ENCODE measurements around the gene TEAD1. TPM values are rescaled to one million over a fixed set of nuclear protein-coding genes. Genes with fewer than 3 reads are reported as not detected.

TEAD1 gene
- polyA plus RNA-seq, 3 donors: 6.6 to 33.7 (median 13.8) TPM

- 71 to 93% (median 87%) methylated on average over 1 of the region's 1 CpG for WGBS, 3 donors
These were observed 114.8 kb downstream of the TEAD1 start for GRCh38 chr11:12789054-12789453.

GRCh38 chr11:12789596-12790215 is 115.5 kb downstream of the TEAD1 start:
- WGBS, 3 donors: 81 to 87% (median 87%) methylated on average over 9 of the region's 9 CpGs
- no peak overlapping the region for H3K27ac ChIP-seq (ENCODE audit: low read depth, low read length)

More at GRCh38 chr11:12789054-12789453, 114.8 kb downstream of the TEAD1 start:
- H3K27ac ChIP-seq (ENCODE audit: low read depth, low read length): no peak overlapping the region

DNA sequence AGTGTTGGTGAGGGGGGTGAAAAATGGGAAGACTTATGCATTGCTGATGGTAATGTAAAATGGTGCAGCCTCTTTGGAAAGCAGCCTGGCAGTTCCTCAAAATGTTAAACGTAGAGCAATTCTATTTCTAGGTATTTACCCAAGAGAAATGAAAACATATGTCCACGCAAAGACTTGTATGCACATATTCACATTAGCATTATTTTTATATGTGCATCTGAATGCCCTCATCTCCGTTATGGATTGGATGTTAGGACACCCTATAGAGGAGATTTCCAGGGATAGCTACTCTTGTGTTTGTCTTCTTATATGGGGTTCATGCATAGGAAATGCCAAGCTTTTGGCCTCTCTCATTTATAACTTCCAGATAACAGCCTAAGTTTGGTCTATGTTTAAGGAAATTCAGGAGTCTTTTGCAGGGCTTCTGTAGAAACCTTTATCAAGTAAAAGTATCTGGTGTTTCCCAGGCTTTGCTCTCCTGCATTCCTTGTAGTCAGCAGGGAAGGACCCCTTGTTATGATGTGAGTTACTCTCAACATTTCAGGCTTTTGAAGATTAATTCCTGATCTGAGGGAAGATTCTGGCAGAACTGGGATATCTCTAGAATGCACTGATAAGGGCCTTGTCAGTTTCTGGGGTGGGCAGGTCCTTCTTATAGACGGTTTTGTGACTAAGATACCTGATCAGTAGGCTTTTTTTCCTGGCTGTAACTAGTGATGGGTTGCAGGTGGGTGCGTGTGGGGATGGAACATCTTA is 116.8 kb downstream of the TEAD1 start:
- WGBS, 3 donors: 57 to 80% (median 77%) methylated on average over 5 of the region's 5 CpGs
- H3K27ac ChIP-seq (ENCODE audit: low read depth, low read length): no peak overlapping the region

DNA sequence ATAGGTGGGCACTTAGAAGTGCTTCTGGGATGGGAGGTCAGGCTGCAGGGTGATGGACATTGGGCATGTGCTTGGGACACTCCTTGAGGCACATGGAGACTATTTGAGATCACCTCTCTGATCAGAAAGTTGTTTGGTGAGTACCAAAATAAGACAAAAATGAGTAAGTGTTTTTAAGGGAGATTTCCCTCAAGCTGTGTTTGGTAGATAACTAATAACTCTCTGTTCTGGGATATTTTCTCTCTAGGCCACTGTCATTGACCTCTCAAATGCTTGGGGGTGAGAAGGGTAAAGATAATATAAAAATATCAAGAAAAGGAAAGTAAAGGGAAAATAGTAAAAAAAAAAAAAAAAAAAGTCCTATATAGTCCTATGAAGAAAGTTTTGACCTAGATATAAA is 117.8 kb downstream of the TEAD1 start:
- H3K27ac ChIP-seq (ENCODE audit: low read depth, low read length): no peak overlapping the region

DNA sequence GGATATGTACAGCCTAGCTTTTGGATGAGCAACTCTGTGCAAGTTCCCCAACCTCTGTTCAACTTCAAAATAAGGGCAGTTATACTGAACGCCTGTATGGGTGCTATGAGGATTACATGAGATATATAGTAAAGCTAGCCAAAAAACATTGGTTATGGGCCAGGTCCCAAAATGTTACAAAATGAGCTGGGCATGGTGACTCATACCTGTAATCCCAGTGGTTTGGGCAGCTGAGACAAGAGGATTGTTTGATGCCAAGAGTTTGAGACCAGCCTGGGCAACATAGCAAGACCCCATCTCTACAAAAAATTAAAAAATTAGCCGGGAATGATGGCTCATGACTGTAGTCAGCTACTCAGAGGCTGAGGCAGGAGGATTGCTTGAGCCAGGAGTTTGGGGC is 118.4 kb downstream of the TEAD1 start:
- no peak overlapping the region for H3K27ac ChIP-seq (ENCODE audit: low read depth, low read length)
- 57 to 88% (median 86%) methylated on average over 2 of the region's 2 CpGs for WGBS, 3 donors

DNA sequence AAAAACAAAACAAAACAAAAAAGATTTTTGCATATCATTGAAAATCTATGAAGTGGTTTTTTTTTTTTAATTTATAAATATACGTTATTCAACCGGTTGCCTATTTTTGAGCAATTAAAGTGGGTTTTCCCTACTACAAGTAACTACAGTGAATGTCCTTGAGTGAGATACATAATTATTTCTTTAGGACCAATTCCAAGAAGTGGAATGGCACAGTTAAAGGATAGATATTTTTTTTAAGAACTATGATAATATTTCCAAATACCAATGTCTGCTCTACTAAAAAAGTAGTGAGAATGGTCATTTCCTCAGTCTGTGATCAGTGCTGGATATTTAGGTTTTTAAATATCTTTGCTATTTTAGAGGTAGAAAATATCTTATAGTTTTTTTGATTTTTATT is 118.8 kb downstream of the TEAD1 start:
- WGBS, 3 donors: 62 to 96% (median 91%) methylated on average over 2 of the region's 2 CpGs
- no peak overlapping the region for H3K27ac ChIP-seq (ENCODE audit: low read depth, low read length)

GRCh38 chr11:12793506-12793905 is 119.3 kb downstream of the TEAD1 start:
- H3K27ac ChIP-seq (ENCODE audit: low read depth, low read length): no peak overlapping the region
- WGBS, 3 donors: 57 to 69% (median 58%) methylated on average over 2 of the region's 2 CpGs

GRCh38 chr11:12794576-12795230 is 120.5 kb downstream of the TEAD1 start:
- no peak overlapping the region for H3K27ac ChIP-seq (ENCODE audit: low read depth, low read length)
- 72 to 84% (median 82%) methylated on average over 7 of the region's 7 CpGs for WGBS, 3 donors

DNA sequence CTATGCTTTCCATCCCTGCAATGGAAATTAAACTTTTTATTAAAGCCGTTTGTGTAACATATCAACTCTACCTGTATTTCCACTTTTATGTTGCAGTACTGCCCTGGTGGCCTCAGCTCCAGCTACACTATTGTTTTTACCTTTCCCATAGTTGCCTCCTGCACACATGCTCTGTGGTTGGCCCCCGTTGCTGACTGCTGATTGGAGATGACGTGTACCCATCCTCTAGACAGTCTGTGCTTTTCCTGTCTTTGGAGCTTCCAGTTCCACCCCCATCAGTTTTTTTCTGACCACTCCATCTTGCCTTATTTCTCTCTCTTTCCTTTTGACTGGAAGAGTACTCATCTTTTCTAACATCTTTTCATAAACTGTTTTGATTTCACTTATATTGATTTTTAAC is 123.8 kb downstream of the TEAD1 start:
- H3K27ac ChIP-seq (ENCODE audit: low read depth, low read length): no peak overlapping the region
- WGBS, 3 donors: 86 to 95% (median 88%) methylated on average over 3 of the region's 3 CpGs

DNA sequence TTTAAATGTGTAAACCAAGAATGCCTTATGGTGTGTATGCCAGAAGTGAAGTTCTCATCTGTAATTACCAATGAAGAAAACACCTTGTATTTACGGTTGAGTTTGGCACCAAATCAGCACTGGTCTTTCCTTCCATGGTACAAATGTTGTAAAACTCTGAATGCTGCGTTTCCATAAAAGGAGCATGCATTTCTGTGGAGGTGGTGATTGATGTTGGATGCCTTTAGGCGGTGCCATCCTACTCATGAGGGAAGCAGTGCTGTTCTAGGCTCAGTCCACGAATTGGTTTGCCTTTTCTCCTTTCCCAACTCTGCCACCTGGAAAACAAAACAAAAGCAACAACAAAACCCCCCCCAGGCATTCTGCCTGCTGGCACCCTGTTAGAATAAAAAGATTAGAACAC is 124.4 kb downstream of the TEAD1 start:
- H3K27ac ChIP-seq (ENCODE audit: low read depth, low read length): no peak overlapping the region
- 40 to 78% (median 70%) methylated on average over 4 of the region's 4 CpGs for WGBS, 3 donors

DNA sequence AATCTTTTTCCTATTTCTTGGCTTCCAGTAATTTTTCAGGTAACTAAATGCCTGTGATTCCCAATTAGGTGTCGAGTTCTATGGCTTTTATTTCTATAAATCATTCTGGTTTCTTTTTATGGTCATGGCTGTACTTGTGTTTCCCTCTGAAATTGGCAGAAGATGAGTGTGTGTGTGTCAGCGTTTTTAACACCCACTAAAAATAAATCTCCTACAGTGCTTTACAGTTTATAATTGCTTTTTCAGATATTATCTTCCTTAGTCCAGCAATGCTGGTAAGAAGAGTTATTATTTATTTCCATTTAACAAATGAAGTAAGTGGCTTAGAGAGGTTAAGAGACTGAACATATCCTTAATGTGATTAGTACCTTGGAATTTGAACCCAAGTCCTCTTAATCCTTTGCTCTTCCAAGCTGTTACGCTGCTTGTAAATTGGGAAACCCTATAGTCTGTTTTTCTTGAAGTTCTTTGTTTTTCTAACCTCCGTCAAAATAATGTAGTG is 125.2 kb downstream of the TEAD1 start:
- H3K27ac ChIP-seq (ENCODE audit: low read depth, low read length): no peak overlapping the region
- WGBS, 3 donors: 30 to 55% (median 53%) methylated on average over 4 of the region's 4 CpGs

GRCh38 chr11:12800032-12800671 is 125.9 kb downstream of the TEAD1 start:
- H3K27ac ChIP-seq (ENCODE audit: low read depth, low read length): no peak overlapping the region
- WGBS, 3 donors: 17 to 50% (median 43%) methylated on average over 8 of the region's 8 CpGs

DNA sequence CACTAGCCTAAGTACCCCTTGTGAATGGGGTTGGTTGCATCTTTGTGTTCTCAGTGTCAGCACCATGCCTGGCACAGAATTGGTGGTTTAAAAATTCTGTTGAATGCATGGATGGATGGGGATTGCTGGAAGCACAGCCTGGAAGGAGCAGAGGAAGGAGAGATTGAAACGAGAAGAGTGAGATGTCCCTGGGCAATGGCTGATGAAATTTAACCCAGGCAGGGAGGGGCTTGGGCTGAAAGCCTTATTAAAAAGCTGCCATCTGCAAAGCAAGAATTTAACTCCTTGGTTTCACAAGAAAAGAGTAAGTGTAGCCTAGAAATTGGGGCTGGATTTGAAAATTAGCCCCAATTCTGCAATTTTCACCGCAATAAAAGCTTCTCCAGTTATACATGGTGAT is 126.7 kb downstream of the TEAD1 start:
- no peak overlapping the region for H3K27ac ChIP-seq (ENCODE audit: low read depth, low read length)
- 20 to 56% (median 52%) methylated on average over 2 of the region's 2 CpGs for WGBS, 3 donors

- no peak overlapping the region for H3K27ac ChIP-seq (ENCODE audit: low read depth, low read length)
- WGBS, 3 donors: 80 to 86% (median 82%) methylated on average over 1 of the region's 1 CpG
These were observed 127.8 kb downstream of the TEAD1 start for GRCh38 chr11:12801976-12802375.

DNA sequence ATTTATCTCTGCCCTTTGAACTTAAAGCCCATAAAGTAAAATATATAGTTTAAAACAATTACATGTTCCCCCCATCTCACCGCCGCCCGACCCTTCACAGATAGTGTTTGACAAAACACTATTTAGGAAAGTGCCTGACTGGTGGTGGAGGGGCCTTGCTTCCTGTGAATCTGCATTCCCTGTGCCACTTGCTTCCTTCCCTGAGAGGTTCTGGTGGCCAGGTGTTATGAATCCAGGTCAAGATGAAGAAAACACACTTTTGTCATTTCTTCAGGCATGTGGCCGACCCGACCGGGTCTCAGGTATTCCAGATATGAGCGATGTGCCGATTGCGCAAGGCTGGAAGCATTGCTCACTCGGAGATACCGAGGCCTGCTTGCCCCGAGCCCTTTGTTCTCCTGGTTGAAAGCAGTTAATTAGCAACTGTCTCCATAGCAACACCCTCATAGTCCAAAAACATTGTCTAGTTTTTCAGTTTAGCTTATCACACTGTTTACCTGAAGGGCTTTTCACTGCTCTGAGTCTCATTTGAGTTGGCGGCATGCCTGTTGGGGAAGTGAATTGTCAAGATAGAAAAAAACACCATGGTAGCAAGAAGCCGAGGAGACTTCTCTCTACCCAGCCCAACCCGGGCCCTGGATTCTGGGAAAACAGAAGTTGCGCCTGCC is 128.3 kb downstream of the TEAD1 start:
- WGBS, 3 donors: 33 to 65% (median 64%) methylated on average over 16 of the region's 16 CpGs
- H3K27ac ChIP-seq (ENCODE audit: low read depth, low read length): no peak overlapping the region

DNA sequence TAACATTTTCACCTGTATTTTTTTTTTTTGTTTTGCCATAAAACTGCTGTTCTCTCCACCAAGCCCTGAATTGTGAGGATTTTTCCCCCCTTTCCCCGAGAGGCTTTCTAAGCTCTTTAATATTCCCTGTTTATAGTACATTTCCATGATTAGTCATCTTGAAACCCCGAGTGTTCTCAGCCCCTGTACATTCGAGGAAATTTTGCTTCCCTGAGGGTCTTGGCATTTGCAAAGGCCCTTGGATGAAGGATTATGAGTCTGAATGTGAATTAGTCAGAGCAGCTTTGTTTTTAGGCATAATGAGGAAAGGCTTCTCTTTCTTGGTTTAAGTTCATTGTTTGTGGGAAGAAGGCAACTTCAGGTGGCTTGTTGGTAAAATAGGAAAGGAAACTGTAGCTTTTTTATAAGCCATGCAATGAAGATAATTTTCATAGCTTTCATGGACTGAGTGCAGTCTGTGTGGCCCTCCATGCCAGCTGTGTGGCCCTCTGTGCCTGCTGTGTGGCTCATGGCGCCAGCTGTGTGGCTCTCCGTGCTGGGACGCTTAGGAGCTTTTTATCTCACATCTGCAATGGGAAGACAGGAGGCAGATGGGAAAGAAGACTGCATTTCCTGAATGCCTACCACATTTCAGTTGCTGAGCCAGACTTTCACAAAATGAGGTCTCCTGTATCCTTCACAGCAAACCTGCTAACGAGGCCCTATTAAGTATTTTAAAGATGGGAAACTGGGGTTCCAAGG is 129.0 kb downstream of the TEAD1 start:
- no peak overlapping the region for H3K27ac ChIP-seq (ENCODE audit: low read depth, low read length)
- 44 to 66% (median 65%) methylated on average over 7 of the region's 7 CpGs for WGBS, 3 donors

GRCh38 chr11:12806113-12806512 is 131.9 kb downstream of the TEAD1 start:
- no peak overlapping the region for H3K27ac ChIP-seq (ENCODE audit: low read depth, low read length)
- WGBS, 3 donors: 71 to 82% (median 81%) methylated on average over 2 of the region's 2 CpGs

GRCh38 chr11:12807621-12808020 is 133.4 kb downstream of the TEAD1 start:
- no peak overlapping the region for H3K27ac ChIP-seq (ENCODE audit: low read depth, low read length)
- WGBS, 3 donors: 85 to 94% (median 89%) methylated on average over 6 of the region's 6 CpGs
